C4-2B (cell line): ENCODE data around the gene FEN1.

Experiments used
- ZFX ChIP-seq: fragments of 450-650 bp; IDR thresholded peaks from 2 replicates; pipeline ENCODE4 v1.6.1; 2017
- TF ChIP-seq, protein P1 (sequence below): fragments of 450-650 bp; conservative IDR thresholded peaks from 2 replicates; pipeline ENCODE4 v1.5.1; 2017; ENCODE audit warnings: mild to moderate bottlenecking

DNA sequence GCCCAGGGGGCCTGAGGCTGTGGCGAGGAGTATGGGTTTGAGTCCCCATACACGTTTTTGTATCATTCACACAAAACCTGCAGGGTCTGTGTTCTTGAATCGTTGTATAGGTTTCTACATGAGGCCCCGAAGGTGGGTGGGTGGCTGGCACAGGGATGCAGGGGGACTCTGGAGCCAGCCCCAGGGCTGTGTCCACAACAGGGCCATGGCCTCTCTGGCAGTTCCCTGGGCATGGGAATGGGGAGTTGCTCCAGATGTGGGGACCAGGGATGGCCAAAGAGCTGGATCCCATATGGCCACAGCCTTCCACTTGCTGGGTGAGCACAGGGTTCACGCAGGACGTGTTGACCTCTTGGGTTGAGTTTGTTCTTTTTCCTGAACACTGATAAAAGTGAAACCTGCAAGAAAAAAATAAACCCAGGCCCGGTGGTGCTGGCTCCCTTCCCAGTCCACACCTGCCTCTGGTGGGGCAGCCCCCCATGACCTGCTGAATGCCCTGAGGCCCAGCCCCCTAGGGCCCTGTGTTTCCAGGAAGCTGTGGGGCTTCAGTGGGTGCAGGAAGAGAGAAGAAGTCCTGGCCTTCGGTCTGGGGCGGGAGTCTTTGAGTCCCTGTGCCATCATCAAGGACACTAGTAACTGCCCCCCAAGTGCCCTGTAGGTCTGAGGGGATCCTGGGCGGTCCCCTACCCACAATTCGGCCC, 24.2 kb upstream of the FEN1 start:
- TF ChIP-seq, protein P1, sequence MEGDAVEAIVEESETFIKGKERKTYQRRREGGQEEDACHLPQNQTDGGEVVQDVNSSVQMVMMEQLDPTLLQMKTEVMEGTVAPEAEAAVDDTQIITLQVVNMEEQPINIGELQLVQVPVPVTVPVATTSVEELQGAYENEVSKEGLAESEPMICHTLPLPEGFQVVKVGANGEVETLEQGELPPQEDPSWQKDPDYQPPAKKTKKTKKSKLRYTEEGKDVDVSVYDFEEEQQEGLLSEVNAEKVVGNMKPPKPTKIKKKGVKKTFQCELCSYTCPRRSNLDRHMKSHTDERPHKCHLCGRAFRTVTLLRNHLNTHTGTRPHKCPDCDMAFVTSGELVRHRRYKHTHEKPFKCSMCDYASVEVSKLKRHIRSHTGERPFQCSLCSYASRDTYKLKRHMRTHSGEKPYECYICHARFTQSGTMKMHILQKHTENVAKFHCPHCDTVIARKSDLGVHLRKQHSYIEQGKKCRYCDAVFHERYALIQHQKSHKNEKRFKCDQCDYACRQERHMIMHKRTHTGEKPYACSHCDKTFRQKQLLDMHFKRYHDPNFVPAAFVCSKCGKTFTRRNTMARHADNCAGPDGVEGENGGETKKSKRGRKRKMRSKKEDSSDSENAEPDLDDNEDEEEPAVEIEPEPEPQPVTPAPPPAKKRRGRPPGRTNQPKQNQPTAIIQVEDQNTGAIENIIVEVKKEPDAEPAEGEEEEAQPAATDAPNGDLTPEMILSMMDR, result no peak
- TF ChIP-seq ZFX, result no peak
